Lower lobe of right lung (tissue), 2 donors: ENCODE results near the gene PLSCR3. TPM values are rescaled to one million over a fixed set of nuclear protein-coding genes. Genes with fewer than 3 reads are reported as not detected.
A peak's percentile ranks its signal among the peaks of the same experiment; 100 is the strongest.

Experiments used
- ATAC-seq, 2 donors: fragments of 200-7000 bp; cut with Tn5 transposase; one replicate each; pipeline ENCODE4 v1.9.1; 2020 to 2022; ENCODE audit warnings: mild to moderate bottlenecking in 2 of 2, moderate library complexity in 2 of 2
- DNase-seq: peaks from one replicate; pipeline ENCODE4 v3.0.0-alpha.2; 2020
- H3K27ac ChIP-seq: fragments of 200-600 bp; one replicate; pipeline ENCODE4 v1.8.0; 2022
- H3K27me3 ChIP-seq: fragments of 200-600 bp; one replicate; pipeline ENCODE4 v1.8.0; 2022; ENCODE audit warnings: low read depth
- H3K36me3 ChIP-seq: fragments of 200-600 bp; one replicate; pipeline ENCODE4 v1.8.0; 2022; ENCODE audit warnings: mild to moderate bottlenecking
- H3K4me1 ChIP-seq: fragments of 200-600 bp; one replicate; pipeline ENCODE4 v1.8.0; 2022
- H3K4me3 ChIP-seq: fragments of 200-600 bp; one replicate; pipeline ENCODE4 v1.8.0; 2022; ENCODE audit warnings: mild to moderate bottlenecking
- H3K9me3 ChIP-seq: fragments of 200-600 bp; one replicate; pipeline ENCODE4 v1.8.0; 2022
- CTCF ChIP-seq: fragments of 200-600 bp; IDR thresholded peaks from one replicate; pipeline ENCODE4 v1.8.0; 2022; ENCODE audit warnings: antibody characterized with exemption, mild to moderate bottlenecking
- intact Hi-C: fragments of 100-400 bp; cut with DNase I; formaldehyde crosslinking; loops from one replicate; pipeline ENCODE4 v1.11.0; 2022
- total RNA-seq: library from RNA; stranded (reverse); fragmentation: NEBNext Ultra II Directional; extraction: Animal tissue kit (Norgen Biotek cat#: 25700); gene quantifications from one replicate; pipeline ENCODE4 v1.2.1, GENCODE V29; 2021
- donor health status: DM: no; HTN: yes; CAD: no; lungs with severe emphysema.

PLSCR3 gene
- total RNA-seq, 1 donor from 2014 or later = 27.1 TPM

- Histone ChIP-seq H3K4me1 (peaks cover 37% of the 10 kb centered on the region), H3K4me3 (peak overlapping the region; percentile 19), H3K36me3 (no peaks in the 10 kb centered on the region), H3K27ac (no peak overlapping the region), H3K27me3 (no peaks in the 10 kb centered on the region), H3K9me3 (no peaks in the 10 kb centered on the region)
- no peak for DNase-seq
- intact Hi-C loops = no loop called here
- no peak for TF ChIP-seq CTCF
- no peak for ATAC-seq
These were observed 37.6 kb downstream of the PLSCR3 start for GRCh38 chr17:7356756-7357155.

- ATAC-seq = peak; percentile 47 to 70
- peak; percentile 92 for TF ChIP-seq CTCF
- peak; percentile 90 for DNase-seq
- no peaks in the 10 kb centered on the region for H3K36me3 ChIP-seq
- H3K27ac ChIP-seq = no peak overlapping the region
- H3K4me1 ChIP-seq = peaks cover 37% of the 10 kb centered on the region
- H3K27me3 ChIP-seq = no peaks in the 10 kb centered on the region
- peak overlapping the region; percentile 19 for H3K4me3 ChIP-seq
- no peaks in the 10 kb centered on the region for H3K9me3 ChIP-seq
- intact Hi-C loops = no loop called here
These were observed 38.2 kb downstream of the PLSCR3 start for GRCh38 chr17:7356072-7356549.

GRCh38 chr17:7355573-7355972 is 38.8 kb downstream of the PLSCR3 start:
- H3K36me3 ChIP-seq = no peaks in the 10 kb centered on the region
- no peak overlapping the region for H3K27ac ChIP-seq
- peaks cover 38% of the 10 kb centered on the region for H3K4me1 ChIP-seq
- H3K27me3 ChIP-seq = no peaks in the 10 kb centered on the region
- H3K9me3 ChIP-seq = no peaks in the 10 kb centered on the region
- no peak for TF ChIP-seq CTCF
- H3K4me3 ChIP-seq = no peak overlapping the region
- no peak for ATAC-seq
- no peak for DNase-seq
- intact Hi-C loops = no loop called here

- ATAC-seq = no peak
- no peaks in the 10 kb centered on the region for H3K36me3 ChIP-seq
- H3K27me3 ChIP-seq = no peaks in the 10 kb centered on the region
- intact Hi-C loops = no loop called here
- H3K27ac ChIP-seq = no peak within 1 kb of the TSS
- H3K9me3 ChIP-seq = no peaks in the 10 kb centered on the region
- TF ChIP-seq CTCF = no peak
- DNase-seq = no peak
- peak within 1 kb of the TSS; percentile 19 for H3K4me3 ChIP-seq
- peaks cover 43% of the 10 kb centered on the region for H3K4me1 ChIP-seq
These were observed 39.3 kb downstream of the PLSCR3 start, which contains the start of gene TMEM95 for GRCh38 chr17:7355053-7355452. TSS of gene TMEM95 (plus strand) at chr17:7355156. CDS start at chr17:7355205, 49 bp downstream.

GRCh38 chr17:7354262-7354843 is 40.0 kb downstream of the PLSCR3 start:
- TF ChIP-seq CTCF = no peak
- H3K4me1 ChIP-seq = peaks cover 50% of the 10 kb centered on the region
- DNase-seq = no peak
- H3K36me3 ChIP-seq = no peaks in the 10 kb centered on the region
- H3K9me3 ChIP-seq = no peaks in the 10 kb centered on the region
- H3K4me3 ChIP-seq = no peak overlapping the region
- H3K27me3 ChIP-seq = no peaks in the 10 kb centered on the region
- no peak overlapping the region for H3K27ac ChIP-seq
- intact Hi-C loops = no loop called here
- ATAC-seq = no peak
